Stomach (tissue), 9 donors: ENCODE data around the gene TMEM178A. TPM values are rescaled to one million over a fixed set of nuclear protein-coding genes. Genes with fewer than 3 reads are reported as not detected.

Experiments used
- DNase-seq, 2 donors: peaks; one replicate each; pipeline versions ENCODE4 v3.0.0 to v3.0.0-alpha.2; 2013 to 2019
- H3K27ac ChIP-seq, 5 donors: fragments of 200-600 bp in 4 of 5; sonication (generic) in 4 of 5; one replicate each; pipeline ENCODE4 v1.5.1; 2013 to 2019; ENCODE audit warnings: mild to moderate bottlenecking in 1 of 5, moderate library complexity in 1 of 5
- H3K27me3 ChIP-seq, 3 donors: fragments of 200-600 bp; sonication (generic); one replicate each; pipeline ENCODE4 v1.5.1; 2017 to 2019; ENCODE audit warnings: mixed run types in 1 of 3
- H3K36me3 ChIP-seq, 4 donors: fragments of 200-600 bp; sonication (generic); 1 replicate in 3 of 4; 2 replicates in 1 of 4; pipeline ENCODE4 v1.5.1; 2016 to 2019
- H3K4me1 ChIP-seq, 4 donors: fragments of 200-600 bp; sonication (generic); one replicate each; pipeline ENCODE4 v1.5.1; 2016 to 2019
- H3K4me3 ChIP-seq, 4 donors: fragments of 200-600 bp; sonication (generic) in 3 of 4; one replicate each; pipeline ENCODE4 v1.5.1; 2016 to 2019; ENCODE audit warnings: mild to moderate bottlenecking in 1 of 4
- H3K9me3 ChIP-seq, 4 donors: fragments of 200-600 bp; sonication (generic); one replicate each; pipeline ENCODE4 v1.5.1; 2016 to 2019
- CTCF ChIP-seq, 7 experiments: fragments of 450-650 bp in 4 of 7; fragments of 200-600 bp in 3 of 7; sonication (generic) in 3 of 7; IDR thresholded peaks; one replicate each; pipeline ENCODE4 v1.5.1; 2016 to 2019; ENCODE audit warnings: antibody characterized with exemption in 7 of 7, control low read depth in 2 of 7, mild to moderate bottlenecking in 1 of 7
- EP300 ChIP-seq: sonication (generic); formaldehyde crosslinking; IDR thresholded peaks from one replicate; pipeline ENCODE4 v1.6.1; 2017; ENCODE audit warnings: antibody characterized with exemption
- POLR2A ChIP-seq, 4 donors: fragments of 450-650 bp; IDR thresholded peaks; one replicate each; pipeline ENCODE4 v1.6.1; 2016; ENCODE audit warnings: antibody characterized with exemption in 4 of 4, control low read depth in 2 of 4, mild to moderate bottlenecking in 1 of 4, moderate library complexity in 1 of 4
- POLR2AphosphoS5 ChIP-seq, 3 donors: sonication (generic); formaldehyde crosslinking; IDR thresholded peaks; one replicate each; pipeline ENCODE4 v1.6.1; 2016; ENCODE audit warnings: antibody characterized with exemption in 3 of 3
- WGBS, 5 donors: extraction: QIAGEN DNeasy Blood & Tissue Kit in 3 of 5; methylation state at CpG; one replicate each; pipeline versions ENCODE4 v1.1.5 to v1.1.7; 2013 to 2018; 5-methylcytosine and 5-hydroxymethylcytosine counted together
- intact Hi-C: fragments of 100-400 bp; cut with DNase I; formaldehyde crosslinking; loops from one replicate; pipeline ENCODE4 v1.15.1; 2023; ENCODE audit warnings: low total_unique reads
- polyA plus RNA-seq, 3 donors: library from polyadenylated mRNA; stranded (reverse); fragments of 200-250 nt; gene quantifications; one replicate each; pipeline ENCODE4 v1.2.3, GENCODE V29; 2013
- total RNA-seq, 5 donors: library from RNA; depleted of rRNA; stranded (reverse); fragments of >200 nt; gene quantifications; one replicate each; pipeline versions ENCODE4 v1.1.0 to v1.2.3, GENCODE V29; 2014 to 2016
- donor health status: healthy with polysubstance abuse.
- donor health status: Bipolar disorder and iron deficiency.
- donor health status: healthy.

TMEM178A gene
- total and polyA plus RNA-seq, 8 donors = 0.62 to 36.5 (median 4.4) TPM

- TF ChIP-seq POLR2A (IDR thresholded peaks at IDR 0.05) = no peak
- no peak for TF ChIP-seq POLR2AphosphoS5 (IDR thresholded peaks at IDR 0.05)
- no peak for TF ChIP-seq EP300
- no peak for TF ChIP-seq CTCF (IDR thresholded peaks at IDR 0.05)
- Histone ChIP-seq H3K4me1 (no peaks in the 10 kb centered on the region), H3K27ac (no peak overlapping the region), H3K4me3 (no peak overlapping the region), H3K27me3 (no peaks in the 10 kb centered on the region), H3K9me3 (no peaks in the 10 kb centered on the region), H3K36me3 (no peaks in the 10 kb centered on the region)
- no peak for DNase-seq
- 48 to 68% (median 58%) methylated on average over 3 of the region's 3 CpGs for WGBS, 5 donors
- intact Hi-C loops = no loop called here
Measured at GRCh38 chr2:39679805-39680204, 14.1 kb downstream of the TMEM178A start.

GRCh38 chr2:39682066-39682692 is 16.5 kb downstream of the TMEM178A start:
- H3K4me1 ChIP-seq = no peaks in the 10 kb centered on the region
- H3K4me3 ChIP-seq = no peak overlapping the region
- peaks cover 0 to 10% (median 0%) of the 10 kb centered on the region in 3 donors for H3K27me3 ChIP-seq
- H3K9me3 ChIP-seq = no peaks in the 10 kb centered on the region
- no peak for DNase-seq
- intact Hi-C loops = no loop called here
- 59 to 81% (median 68%) methylated on average over 2 of the region's 2 CpGs for WGBS, 5 donors
- TF ChIP-seq POLR2A (IDR thresholded peaks at IDR 0.05) (no peak), POLR2AphosphoS5 (IDR thresholded peaks at IDR 0.05) (no peak), CTCF (IDR thresholded peaks at IDR 0.05) (no peak), EP300 (no peak)
- H3K36me3 ChIP-seq = no peaks in the 10 kb centered on the region
- H3K27ac ChIP-seq = no peak overlapping the region

- intact Hi-C loops = no loop called here
- H3K27me3 ChIP-seq = peaks cover 0 to 10% (median 0%) of the 10 kb centered on the region in 3 donors
- WGBS, 5 donors = 78 to 85% (median 79%) methylated on average over 9 of the region's 9 CpGs
Measured at GRCh38 chr2:39683022-39683699, 17.4 kb downstream of the TMEM178A start.

GRCh38 chr2:39684464-39684863 is 18.7 kb downstream of the TMEM178A start:
- TF ChIP-seq CTCF (IDR thresholded peaks at IDR 0.05) = no peak
- TF ChIP-seq EP300 = no peak
- no peak for TF ChIP-seq POLR2A (IDR thresholded peaks at IDR 0.05)
- TF ChIP-seq POLR2AphosphoS5 (IDR thresholded peaks at IDR 0.05) = no peak
- no peaks in the 10 kb centered on the region for H3K9me3 ChIP-seq
- 76 to 80% (median 78%) methylated on average over 5 of the region's 5 CpGs for WGBS, 5 donors
- intact Hi-C loops = no loop called here
- no peak for DNase-seq
- H3K27ac ChIP-seq = no peak overlapping the region
- no peaks in the 10 kb centered on the region for H3K4me1 ChIP-seq
- H3K4me3 ChIP-seq = no peak overlapping the region
- H3K36me3 ChIP-seq = no peaks in the 10 kb centered on the region
- peaks cover 0 to 10% (median 0%) of the 10 kb centered on the region in 3 donors for H3K27me3 ChIP-seq

More at GRCh38 chr2:39683022-39683699, 17.4 kb downstream of the TMEM178A start:
- Histone ChIP-seq H3K9me3 (no peaks in the 10 kb centered on the region), H3K27ac (no peak overlapping the region), H3K4me3 (no peak overlapping the region), H3K4me1 (no peaks in the 10 kb centered on the region), H3K36me3 (no peaks in the 10 kb centered on the region)
- no peak for TF ChIP-seq POLR2AphosphoS5 (IDR thresholded peaks at IDR 0.05)
- TF ChIP-seq EP300 = no peak
- TF ChIP-seq CTCF (IDR thresholded peaks at IDR 0.05) = no peak
- no peak for TF ChIP-seq POLR2A (IDR thresholded peaks at IDR 0.05)
- DNase-seq = no peak
